Smooth muscle cell of the brain vasculature (primary cell): Measurements from ENCODE around the gene CIAO2B.
"Not testable (repeated sequence)": the region's sequence is repeated elsewhere in the genome, so short reads cannot be mapped to it uniquely, and the experiment has no call there.

Source experiments
- DNase-seq: peaks from one replicate; pipeline ENCODE4 v3.0.0-alpha.2; 2012; ENCODE audit warnings: low read depth, low spot score

CIAO2B gene

GRCh38 chr16:66934138-66934838 lies at the start of gene CIAO2B:
CIAO2B (minus strand) TSS chr16:66934402; CDS start chr16:66934364, 38 bp downstream.
- peak; percentile 58 for DNase-seq

GRCh38 chr16:66983033-66983432 lies 48.8 kb upstream of the CIAO2B start:
- DNase-seq = no peak

DNA sequence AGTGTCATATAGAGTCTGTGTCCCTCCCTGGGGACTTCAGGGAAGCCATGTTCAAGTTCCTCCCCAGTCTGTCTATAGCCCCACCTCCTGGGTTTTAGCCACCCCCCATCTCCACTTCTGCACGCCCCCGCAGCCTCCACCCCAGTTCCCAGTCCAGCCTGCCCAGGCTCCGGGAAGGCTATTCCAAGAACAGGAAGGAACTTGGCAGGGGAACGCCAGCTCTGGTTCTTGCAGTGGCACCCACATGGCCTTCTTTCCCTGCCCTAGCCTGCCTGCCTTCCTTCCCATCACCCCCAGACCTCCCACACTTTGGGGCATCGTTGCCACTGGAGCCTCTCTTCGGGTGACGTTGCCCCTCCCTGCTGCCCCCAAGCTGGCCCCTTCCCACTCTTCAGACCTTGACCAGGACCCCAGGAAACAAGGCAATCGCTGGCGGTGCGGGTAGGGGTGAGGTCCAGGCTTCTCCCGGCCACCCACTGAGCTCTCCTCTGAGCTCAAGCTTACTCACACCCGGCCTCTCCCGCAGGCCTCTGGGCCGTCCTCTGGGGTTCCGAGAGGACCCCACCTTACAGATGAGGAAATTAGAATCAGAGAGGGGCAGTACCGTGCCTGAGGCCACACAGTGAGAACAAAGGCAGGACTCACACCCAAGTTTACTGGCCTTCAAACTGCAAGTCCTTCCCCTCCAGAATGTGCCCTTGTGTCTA lies 45.0 kb upstream of the CIAO2B start:
- DNase-seq = no peak

- peak; percentile 55 for DNase-seq
These were observed 43.3 kb upstream of the CIAO2B start for GRCh38 chr16:66977341-66978113.

DNA sequence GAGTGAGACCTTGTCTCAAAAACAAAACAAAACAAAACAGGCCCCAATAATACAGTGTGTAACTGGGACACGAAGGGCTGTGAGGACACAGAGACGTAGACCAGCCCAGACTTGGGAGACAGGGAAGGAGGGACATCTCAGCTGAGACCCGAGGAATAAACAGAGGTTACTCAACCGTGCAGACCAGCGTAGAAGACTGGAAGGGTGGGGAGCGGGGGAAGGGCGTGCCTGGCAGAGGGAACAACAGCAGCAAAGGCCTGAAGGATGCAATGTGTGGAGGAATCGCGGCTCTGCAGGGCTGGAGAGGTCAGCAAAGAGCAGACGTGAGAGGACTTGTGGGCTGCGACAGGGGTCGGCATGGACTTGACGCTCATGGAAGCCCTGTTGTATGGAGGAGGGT lies 42.5 kb upstream of the CIAO2B start:
- DNase-seq = no peak

DNA sequence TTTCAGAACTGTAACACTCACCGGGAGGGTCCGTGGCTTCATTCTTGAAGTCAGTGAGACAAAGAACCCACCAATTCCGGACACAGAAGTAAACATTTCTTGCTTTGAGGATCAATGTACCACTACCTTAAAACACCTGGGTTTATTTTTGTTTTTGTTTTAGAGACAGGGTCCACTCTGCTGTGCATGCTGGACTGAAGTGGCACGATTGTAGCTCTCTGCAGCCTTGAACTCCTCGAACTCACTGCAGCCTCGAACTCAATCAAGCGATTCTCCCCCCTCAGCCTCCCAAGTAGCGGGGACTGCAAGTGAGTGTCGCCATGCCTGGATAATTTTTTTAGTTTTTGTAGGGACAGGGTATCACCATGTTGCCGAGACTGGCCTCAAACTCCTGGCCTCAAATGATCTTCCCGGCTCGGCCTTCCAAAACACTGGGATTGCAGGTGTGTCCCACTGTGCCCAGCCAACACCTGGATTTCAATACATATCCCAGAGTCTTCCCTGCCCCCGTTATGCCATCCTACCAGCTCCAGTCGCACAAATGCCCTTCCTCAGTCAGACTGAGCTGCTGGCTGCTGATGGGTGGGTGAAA lies 41.2 kb upstream of the CIAO2B start:
- DNase-seq = no peak

GRCh38 chr16:66974932-66975246 lies 40.7 kb upstream of the CIAO2B start:
- not testable (repeated sequence) for DNase-seq

DNA sequence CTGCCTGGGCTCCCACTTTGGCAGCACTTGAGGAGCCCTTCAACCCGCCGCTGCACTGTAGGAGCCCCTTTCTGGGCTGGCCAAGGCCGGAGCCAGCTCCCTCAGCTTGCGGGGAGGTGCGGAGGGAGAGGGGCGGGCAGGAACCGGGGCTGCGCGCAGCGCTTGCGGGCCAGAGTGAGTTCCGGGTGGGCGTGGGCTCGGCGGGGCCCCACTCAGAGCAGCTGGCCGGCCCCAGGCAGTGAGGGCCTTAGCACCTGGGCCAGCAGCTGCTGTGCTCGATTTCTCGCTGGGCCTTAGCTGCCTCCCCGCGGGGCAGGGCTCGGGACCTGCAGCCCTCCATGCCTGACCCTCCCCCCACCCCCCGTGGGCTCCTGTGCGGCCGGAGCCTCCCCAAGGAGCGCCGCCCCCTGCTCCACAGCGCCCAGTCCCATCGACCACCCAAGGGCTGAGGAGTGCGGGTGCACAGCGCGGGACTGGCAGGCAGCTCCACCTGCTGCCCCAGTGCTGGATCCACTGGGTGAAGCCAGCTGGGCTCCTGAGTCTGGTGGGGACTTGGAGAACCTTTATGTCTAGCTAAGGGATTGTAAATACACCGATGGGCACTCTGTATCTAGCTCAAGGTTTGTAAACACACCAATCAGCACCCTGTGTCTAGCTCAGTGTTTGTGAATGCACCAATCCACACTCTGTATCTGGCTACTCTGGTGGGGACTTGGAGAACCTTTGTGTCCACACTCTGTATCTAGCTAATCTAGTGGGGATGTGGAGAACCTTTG lies 40.1 kb upstream of the CIAO2B start:
- not testable (repeated sequence) for DNase-seq

DNA sequence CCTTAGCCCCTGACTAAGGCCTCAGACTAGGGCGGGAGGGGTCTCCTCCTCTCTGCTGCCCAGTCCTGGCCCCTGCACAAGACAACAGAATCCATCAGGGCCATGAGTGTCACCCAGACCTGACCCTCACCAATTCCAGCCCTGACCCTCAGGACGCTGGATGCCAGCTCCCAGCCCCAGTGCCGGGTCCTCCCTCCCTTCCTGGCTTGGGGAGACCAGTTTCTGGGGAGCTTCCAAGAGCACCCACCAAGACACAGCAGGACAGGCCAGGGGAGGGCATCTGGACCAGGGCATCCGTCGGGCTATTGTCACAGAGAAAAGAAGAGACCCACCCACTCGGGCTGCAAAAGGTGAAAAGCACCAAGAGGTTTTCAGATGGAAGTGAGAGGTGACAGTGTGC lies 39.5 kb upstream of the CIAO2B start:
- no peak for DNase-seq

DNA sequence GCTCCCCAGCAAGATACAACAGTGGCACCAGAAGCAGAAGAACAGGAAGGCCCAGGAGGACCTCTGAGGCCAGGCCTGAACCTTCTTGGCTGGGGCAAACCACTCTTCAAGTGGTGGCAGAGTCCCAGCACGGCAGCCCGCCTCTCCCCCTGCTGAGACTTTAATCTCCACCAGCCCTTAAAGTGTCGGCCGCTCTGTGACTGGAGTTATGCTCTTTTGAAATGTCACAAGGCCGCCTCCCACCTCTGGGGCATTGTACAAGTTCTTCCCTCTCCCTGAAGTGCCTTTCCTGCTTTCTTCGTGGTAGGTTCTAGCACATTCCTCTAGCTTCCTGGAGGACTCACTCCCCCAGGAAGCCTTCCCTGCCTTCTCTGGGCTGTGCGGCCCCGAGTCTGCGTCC lies 38.8 kb upstream of the CIAO2B start:
- DNase-seq = no peak

DNA sequence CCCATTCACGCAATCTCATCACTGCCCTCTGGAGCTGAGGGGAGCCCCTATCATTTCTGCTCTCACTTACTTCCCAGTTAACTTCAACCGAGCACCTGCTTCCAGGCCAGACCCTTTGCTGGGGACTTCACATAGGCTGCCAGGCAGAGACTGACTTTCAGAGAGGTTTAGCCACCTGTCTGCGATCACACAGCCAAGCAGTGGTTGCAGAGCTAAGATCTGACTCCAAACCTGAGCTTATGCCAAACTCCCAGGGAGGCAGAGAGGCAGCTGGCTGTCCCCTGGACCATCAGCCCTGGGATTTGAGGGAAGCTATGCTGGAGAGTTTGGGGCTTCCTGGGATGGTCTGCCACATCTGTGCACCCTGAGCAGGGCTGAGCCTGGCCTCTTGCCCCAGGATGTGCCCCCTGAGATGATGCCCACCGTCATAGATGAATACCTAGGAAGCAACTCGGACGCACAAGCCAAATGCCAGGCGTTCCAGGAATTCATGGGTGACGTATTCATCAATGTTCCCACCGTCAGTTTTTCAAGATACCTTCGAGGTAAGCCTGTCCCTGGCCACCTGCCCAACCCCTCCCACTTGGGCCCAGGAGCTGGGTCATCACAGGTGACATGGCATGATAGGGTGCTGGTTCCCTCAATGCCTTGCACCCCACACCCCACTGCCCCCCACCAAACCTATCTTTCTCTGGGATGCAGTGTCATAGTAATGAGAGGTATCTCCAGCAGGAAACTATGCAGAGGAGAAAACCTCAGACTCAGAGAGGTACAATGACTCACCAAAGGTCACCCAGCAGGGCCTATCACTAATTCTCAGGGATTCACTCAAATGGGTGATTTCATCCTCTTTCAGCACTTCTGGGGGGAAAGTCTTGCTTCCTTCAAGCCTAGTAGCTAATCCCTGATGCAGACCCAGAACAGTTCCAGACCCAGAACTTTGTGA lies 36.8 kb upstream of the CIAO2B start:
- DNase-seq = no peak

DNA sequence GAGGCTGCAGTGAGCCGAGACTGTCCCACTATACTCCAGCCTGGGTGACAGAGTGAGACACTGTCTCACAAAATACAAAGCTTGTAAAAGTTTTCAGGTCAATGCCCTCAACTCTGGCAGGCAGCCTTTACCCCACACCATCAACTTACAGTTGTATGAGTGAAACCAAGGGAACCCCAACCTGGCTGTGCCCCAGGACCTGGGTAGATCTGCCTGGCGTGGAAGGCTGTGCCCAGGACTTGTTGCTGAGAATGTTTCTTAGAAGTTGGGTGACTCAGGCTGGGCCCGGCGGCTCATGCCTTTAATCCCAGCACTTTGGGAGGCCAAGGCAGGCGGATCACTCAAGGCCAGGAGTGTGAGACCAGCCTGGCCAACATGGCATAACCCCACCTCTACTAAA lies 34.6 kb upstream of the CIAO2B start:
- no peak for DNase-seq

- DNase-seq = no peak
These were observed 29.8 kb upstream of the CIAO2B start for GRCh38 chr16:66964049-66964448.

DNA sequence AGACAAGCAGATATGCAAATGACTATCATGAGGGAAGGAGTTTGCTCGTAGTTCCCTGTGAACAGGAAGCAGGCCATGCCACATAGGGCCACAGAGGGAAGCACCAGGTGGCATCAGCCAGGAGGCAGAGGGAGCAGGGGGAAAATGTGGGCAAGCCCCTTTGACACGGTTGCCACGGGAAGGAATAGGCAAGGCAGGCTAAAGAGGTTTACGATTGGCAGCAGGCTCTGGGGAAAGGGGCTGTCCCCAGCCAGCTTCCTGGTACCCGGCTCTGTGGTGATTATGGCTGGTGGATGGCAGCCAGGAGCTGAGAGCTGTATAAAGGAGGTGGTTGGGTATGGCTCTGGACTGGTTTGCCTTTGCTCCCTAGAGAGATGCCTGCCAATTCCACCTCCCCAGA lies 27.7 kb upstream of the CIAO2B start:
- DNase-seq = no peak

GRCh38 chr16:66961065-66961744 lies 27.0 kb upstream of the CIAO2B start, which contains the start of gene CES3:
CES3 (plus strand) TSS chr16:66961266; CDS start chr16:66961308, 42 bp downstream.
- no peak for DNase-seq

DNA sequence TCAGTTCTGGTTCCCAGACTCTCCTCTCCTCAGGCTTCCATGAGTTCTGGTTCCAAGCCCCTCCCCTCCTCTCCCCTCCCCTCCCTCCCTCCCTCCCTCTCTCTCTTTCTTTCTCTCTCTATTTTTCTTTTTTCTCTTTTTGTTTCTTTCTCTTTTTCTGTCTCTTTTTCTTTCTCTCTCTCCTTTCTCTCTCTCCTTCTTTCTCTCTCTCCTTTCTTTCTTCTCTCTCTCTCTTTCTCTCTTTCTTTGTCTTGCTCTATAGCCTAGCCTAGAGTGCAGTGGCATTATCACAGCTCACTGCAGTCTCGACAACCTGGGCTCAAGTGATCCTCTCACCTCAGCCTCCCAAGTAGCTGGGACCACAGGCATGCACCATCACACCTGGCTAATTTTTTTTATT lies 26.1 kb upstream of the CIAO2B start:
- no peak for DNase-seq

DNA sequence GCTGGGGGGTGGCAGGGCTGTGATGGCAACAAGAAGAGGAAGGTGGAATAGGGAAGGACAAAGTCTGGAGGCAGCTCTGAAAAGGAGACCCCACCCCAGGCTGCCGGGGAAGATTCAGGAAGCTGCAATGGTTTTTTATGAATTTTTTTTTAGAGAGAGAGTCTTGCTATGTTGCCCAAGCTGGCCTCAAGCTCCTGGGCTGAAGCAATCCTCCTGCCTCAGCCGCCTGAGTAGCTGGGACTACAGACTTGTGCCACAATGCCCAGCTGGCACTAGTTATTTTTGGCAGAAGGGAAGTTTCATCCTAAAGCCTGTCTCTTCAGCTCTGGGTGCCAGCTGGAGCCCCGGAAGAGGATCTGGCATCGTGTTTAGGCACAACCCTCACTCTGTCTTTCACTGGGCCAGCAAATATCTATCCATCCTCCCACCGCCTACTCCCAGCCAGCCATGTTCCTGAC lies 25.5 kb upstream of the CIAO2B start:
- no peak for DNase-seq

- DNase-seq = no peak
These were observed 24.9 kb upstream of the CIAO2B start for GRCh38 chr16:66958857-66959703.

GRCh38 chr16:66956154-66956457 lies 21.9 kb upstream of the CIAO2B start:
- DNase-seq = not testable (repeated sequence)
